Measurements from ENCODE around the gene MPL. TPM values are rescaled to one million over a fixed set of nuclear protein-coding genes. Genes with fewer than 3 reads are reported as not detected.

MPL gene
- total and polyA plus RNA-seq, 2 of the 13 experiments (the other 11 are each of a cell fraction or from before 2014, with no cell fraction given) = not detected

- TF ChIP-seq ZNF607 (CRISPR knock-in tag; IDR thresholded peaks at IDR 0.05; ENCODE audit: borderline replicate concordance) = peak; percentile 73
- TF ChIP-seq TFE3 (CRISPR knock-in tag; IDR thresholded peaks at IDR 0.05) = peak; percentile 58; the same call in 1 of the 2 replicates
- TF ChIP-seq TRIM22 (IDR thresholded peaks at IDR 0.05) = no peak
- TF ChIP-seq DPF2 (CRISPR knock-in tag; IDR thresholded peaks at IDR 0.05; ENCODE audit: borderline replicate concordance, low read depth) = no peak
- TF ChIP-seq ZNF33B (CRISPR knock-in tag; IDR thresholded peaks at IDR 0.05) = peak; percentile 98
- peak; percentile 93 for TF ChIP-seq ZNF205 (CRISPR knock-in tag; IDR thresholded peaks at IDR 0.05)
- TF ChIP-seq ZNF850 (CRISPR knock-in tag; conservative IDR thresholded peaks at IDR 0.05) = no peak
- peak; percentile 98 for TF ChIP-seq ZNF687 (CRISPR knock-in tag; IDR thresholded peaks at IDR 0.05)
- no peak for TF ChIP-seq CAMTA2 (CRISPR knock-in tag; IDR thresholded peaks at IDR 0.05; ENCODE audit: borderline replicate concordance)
- TF ChIP-seq ZFYVE20 (CRISPR knock-in tag; IDR thresholded peaks at IDR 0.05; ENCODE audit: borderline replicate concordance, low read depth) = no peak
- TF ChIP-seq SMAD9 (CRISPR knock-in tag; IDR thresholded peaks at IDR 0.05) = peak; percentile 68; the same call in 1 of the 2 replicates
- 0 out of 2 replicates have a peak, but pooled peaks have one; percentile 37 for TF ChIP-seq ZNF710 (CRISPR knock-in tag; IDR thresholded peaks at IDR 0.05; ENCODE audit: borderline replicate concordance)
- TF ChIP-seq ZNF563 (CRISPR knock-in tag; IDR thresholded peaks at IDR 0.05) = peak; percentile 82
- peak; percentile 97 for TF ChIP-seq BORCS8-MEF2B (CRISPR knock-in tag; IDR thresholded peaks at IDR 0.05)
- peak; percentile 86; the same call in 1 of the 2 replicates for TF ChIP-seq ZNF124 (CRISPR knock-in tag; IDR thresholded peaks at IDR 0.05)
- no peak for TF ChIP-seq SP1 (IDR thresholded peaks at IDR 0.05)
- no peak; the same call in 1 of the 2 replicates for TF ChIP-seq SP1 (CRISPR knock-in tag; IDR thresholded peaks at IDR 0.05)
- TF ChIP-seq HOMEZ (CRISPR knock-in tag; IDR thresholded peaks at IDR 0.05; ENCODE audit: low read depth) = peak; percentile 43; the same call in 1 of the 2 replicates
Measured at GRCh38 chr1:43367904-43368645, 30.5 kb downstream of the MPL start, which contains the start of gene ELOVL1 (continued).

All from HepG2 (cell line).